Measurements from ENCODE around the gene CDC26.
"Not testable (repeated sequence)": the region's sequence is repeated elsewhere in the genome, so short reads cannot be mapped to it uniquely, and the experiment has no call there.

The CDC26 gene

DNA sequence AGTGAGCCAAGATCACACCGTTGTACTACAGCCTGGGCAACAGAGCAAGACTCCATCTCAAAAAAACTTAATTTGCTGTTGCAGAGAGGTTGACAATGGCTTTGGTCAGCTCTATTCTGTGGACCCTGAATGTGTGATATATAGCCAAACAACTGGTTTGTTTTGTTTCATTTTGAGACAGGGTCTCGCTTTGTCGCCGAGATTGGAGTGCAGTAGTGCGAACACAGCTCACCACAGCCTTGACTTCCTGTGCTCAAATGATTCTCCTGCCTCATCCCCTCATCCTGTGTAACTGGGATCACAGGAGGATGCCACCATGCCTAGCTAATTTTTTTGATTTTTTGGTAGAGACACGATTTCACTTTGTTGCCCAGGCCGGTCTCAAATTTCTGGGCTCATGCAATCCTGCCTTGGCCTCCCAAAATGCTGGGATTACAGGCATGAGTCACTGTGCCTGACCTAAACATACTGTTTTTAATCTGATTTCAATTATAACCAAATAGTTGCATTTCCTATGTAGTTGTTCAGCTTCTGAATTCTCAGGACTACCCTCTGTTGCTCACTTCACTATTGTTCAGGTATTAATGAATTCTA lies 18.0 kb upstream of the CDC26 start:
- DNase-seq (ENCODE audit: low spot score), result no peak

DNA sequence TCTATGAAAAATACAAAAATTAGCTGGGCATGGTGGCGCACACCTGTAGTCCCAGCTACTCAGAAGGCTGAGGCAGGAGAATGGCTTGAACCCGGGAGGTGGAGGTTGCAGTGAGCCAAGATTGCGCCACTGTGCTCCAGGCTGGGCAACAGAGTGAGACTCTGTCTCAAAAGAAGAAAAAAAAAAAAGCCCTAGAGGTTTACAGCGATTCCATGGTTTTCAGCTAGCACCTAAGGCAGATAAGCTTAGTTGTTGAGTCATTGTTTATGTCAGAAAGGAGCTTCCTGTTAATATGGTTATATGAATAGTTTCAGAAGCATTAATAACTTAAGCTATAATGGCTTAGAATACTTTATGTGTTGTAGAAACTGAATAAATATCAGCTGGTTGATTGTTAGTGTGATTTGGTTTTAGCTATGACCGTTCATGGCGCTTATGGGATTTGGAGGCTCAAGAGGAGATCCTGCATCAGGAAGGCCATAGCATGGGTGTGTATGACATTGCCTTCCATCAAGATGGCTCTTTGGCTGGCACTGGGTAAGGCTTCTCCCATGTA lies 14.8 kb upstream of the CDC26 start:
- DNase-seq (ENCODE audit: low spot score), result peak; percentile 28

DNA sequence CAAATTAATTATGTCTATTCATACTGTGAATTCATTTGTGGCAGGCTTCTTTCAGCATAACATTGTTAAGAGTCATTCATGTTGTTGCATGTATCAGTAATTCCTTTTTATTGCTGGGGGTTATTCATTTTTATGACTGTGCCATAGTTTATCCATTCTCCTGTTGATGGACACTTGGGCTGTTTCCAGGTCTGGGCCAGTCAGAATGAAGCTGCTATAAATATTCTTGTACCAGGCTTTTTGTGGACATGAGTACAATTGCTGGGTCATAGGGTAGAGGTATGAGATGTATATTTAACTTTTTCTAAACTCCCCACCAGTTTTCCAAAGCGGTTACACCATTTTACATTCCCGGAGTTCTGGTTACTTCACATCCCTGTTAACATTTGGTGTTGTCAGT lies 13.7 kb upstream of the CDC26 start:
- no peak for DNase-seq (ENCODE audit: low spot score)

DNA sequence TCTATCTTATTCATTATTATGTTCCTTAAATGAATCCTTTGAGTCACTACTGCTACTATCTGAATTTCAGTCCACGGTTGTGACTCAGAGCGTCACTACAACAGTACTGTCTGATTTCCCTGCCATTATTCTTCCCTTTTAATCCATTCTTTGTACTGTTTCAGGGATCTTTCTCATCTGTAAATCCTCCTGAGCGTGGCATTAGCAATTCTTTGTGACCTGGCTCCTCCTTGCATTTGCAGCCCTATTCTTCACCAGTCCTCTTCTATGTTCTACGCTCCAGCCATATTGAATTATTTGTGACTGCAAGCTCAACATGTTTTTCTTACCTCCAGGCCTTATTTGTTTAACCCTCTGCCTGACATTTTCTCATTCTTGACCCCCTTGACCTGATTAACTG lies 6.0 kb upstream of the CDC26 start:
- no peak for DNase-seq (ENCODE audit: low spot score)

DNA sequence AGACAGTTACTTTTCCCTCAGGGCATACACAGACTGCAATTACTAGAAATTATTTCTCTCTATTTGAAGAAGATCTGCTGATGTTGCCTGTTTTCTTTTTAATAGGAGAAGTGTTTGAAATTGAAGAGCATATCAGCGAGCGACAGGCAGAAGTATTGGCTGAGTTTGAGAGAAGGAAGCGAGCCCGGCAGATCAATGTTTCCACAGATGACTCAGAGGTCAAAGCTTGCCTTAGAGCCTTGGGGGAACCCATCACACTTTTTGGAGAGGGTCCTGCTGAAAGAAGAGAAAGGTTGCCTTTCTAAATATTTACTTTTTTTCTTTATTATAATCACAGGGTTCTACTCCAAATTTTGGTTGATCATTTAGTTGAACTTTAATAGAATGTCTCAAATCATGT lies 3.5 kb upstream of the CDC26 start:
- no peak for DNase-seq (ENCODE audit: low spot score)

DNA sequence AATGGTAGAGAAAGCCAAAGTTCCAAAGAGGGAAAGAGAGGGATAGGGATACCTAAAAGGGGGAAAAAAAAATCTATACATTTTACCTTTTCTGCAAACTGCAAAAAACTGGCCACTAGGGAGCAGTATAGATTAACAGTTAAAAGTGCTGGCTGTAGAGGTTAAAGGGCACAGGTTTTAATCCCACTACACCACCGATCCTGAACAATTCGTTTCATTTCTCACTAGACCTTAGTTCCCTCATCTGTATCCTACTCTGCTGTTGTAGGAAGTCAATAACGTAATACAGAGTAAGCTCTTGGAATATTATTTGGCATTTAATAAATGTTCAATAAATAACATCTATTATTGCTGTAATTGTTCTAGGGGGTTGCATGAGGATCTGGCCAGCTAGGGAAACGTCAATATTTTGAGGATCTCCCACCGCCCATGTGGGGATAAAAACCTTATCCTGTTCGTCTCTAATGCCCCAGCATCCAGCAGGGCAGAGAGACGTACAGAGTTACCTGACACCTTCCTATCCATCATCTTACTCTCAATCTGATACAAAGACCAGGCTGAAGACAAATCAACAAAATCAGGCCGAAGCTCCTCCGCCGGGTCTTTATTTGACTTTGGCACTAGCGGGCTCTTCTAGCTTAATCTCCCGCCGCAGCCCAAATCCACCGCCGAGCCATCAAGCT lies 757 bp downstream of the CDC26 start:
- DNase-seq (ENCODE audit: low spot score), result peak; percentile 87

DNA sequence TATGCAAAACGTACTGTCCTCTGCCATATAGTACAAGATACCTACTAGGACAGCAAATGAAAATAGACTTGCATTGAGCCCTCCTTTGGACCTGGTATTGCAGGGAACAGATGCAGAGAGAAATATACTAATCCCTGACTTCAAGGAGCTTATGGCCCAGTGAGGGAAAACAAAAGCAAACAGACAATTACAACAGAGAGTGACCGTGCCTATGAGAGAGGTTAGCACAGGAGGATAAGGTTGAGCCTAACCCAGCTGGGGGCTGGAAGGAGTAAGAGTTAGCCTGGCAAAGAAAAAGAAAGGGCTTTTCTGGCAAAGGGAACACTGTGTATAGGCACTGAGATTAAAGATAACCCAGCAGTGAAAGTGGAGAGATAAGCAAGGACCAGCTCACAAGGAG lies 5.5 kb downstream of the CDC26 start:
- DNase-seq (ENCODE audit: low spot score), result no peak

DNA sequence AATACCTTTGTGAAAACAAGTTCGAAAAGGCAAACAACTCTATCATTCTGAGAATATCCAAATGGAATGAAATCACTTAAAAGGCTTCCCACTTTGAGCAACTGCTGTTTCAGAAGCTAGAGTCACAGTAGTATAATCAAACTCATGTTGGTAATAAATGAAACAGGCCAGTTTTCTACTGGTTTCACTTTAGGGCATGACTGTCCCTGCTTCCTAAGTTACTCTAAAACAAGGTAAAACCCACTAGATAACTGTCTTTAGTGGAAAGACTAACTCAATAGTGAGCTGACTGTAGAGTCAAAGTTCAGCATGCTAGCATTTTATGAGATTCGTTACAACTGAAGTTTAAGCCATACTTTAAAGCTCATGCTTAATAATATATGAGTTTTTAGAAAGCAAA lies 6.0 kb downstream of the CDC26 start:
- no peak for DNase-seq (ENCODE audit: low spot score)

DNA sequence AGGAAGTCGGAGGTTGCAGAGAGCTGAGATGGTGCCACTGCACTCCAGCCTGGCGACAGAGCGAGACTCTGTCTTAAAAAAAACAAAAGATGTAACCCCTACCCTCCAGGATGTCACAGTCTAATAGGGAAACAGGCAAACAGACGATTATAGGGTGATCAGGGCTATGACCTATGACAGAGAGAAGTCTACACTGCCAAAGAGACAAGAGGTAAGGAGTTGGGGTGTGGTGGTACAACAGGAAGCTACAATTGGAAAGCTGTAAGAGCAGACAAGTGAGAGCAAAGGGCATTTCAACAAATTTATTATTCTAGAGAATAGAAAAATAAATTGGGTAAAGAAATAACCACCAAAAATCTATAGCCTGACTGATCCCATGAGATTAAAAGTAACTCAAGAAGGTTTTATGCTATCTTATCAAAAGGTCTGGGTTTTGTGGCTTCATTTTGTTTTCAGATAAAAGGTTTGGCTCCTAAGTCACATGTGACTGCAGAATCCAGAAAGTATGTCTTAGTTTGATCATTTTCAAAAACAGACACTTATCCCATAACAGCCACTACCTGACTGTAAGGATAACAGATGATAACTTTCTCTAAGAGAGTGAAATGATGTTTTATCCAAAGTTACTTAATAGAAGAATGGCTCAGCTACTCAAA lies 7.3 kb downstream of the CDC26 start:
- DNase-seq (ENCODE audit: low spot score), result peak; percentile 31

DNA sequence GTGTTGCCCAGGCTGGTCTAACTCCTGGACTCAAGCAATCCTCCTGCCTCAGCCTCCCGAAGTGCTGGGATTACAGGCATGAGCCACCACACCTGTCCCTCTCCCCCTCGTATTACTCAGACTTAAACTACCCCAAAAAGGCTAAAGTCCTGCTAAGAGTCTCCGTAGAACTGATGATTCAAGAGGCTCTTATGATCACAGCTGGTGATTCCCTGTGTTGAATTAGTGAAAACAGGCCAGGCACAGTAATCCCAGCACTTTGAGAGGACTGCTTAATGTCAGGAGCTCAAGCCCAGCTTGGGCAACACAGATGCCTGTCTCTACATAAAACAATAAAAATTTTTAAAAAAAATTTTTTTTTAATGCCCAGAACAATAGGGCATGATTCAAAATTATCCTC lies 9.2 kb downstream of the CDC26 start:
- DNase-seq (ENCODE audit: low spot score), result no peak

DNA sequence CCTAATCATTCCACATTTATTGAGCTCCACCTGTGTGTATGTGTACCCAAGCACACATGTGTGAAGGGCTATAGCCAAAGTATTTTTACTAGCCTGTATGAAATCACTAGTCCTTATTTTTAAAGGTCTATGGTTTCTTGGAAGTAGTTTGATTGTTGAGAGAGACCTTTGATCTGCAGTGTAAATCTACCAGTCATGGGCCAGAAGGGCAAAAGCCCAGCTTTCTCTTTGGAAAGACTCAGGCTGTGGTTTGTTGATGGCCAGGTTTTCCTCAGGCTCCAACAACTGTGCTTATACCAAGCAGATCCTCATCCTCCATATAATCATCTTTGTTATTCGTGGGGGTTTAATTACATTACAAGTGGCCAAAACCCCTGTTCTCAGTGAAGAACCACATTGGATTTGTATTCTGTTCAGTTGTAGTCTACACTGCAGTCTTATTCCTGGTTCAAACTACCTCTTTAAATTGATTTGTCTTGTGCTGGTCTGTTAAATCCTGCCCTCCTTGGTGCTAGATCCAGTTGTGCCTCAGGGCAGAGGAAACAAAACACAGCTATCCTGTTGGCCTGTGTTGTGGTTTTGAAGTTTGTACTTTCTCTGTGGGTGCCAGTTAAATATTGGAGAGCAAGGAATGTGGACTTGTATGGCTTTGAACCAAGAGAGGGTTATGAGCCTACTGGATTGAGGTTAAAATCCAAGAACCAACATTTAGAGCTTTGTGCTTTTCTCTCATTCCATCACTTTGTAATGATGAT lies 13.3 kb downstream of the CDC26 start:
- no peak for DNase-seq (ENCODE audit: low spot score)

DNA sequence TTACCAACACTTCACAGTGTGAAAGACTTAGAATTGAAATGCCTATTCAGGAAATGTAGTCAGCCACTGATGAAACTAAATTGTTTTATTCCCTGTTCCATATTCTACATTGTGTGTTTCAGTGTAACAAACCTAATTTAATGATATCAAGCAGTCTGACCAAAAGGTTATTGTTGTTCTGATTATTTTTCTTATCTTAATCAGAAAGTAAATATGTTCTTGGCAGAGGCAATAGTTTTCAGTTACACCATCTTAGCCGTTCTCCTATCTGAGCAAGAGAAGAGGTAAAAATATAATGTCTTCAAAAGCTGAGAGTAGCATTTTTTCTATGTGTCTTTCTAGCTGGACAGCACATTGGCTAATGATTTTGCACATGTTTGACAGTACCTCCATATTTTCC lies 17.1 kb downstream of the CDC26 start:
- no peak for DNase-seq (ENCODE audit: low spot score)

DNA sequence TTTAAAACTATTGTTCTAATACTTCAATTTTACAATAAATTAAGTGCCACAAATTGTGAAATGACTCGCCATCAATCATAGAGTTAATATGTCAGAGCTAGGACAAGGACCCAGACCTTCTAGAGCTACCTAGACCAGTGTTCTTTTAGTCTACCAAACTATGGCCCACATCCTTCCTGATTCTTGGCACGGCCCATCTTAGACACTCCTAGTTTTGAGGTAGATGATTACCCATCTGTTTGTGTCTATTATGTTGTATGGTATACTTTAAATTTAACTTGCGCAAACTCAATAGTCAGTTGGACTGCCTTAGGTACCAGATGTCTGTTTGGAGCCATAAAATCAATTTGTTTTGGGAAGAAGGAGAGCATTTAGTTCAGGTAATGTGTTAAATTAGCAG lies 17.5 kb downstream of the CDC26 start:
- DNase-seq (ENCODE audit: low spot score), result no peak

DNA sequence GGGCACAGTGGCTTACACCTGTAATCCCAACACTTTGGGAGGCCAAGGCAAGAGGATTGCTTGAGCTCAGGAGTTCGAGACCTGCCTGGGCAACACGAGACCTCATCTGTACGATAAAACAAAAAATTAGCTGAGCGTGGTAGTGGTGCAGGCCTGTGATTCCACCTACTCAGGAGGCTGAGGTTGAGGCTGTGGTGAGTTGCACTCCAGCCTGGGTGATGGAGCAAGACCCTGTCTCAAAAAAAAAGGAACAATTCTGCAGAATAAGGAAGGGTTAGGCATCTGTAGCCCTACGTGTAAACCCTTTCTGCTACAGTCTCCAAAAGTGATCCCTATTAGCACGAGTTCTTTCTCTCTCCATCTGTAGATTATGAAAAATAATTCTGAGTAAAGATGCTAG lies 19.9 kb downstream of the CDC26 start:
- DNase-seq (ENCODE audit: low spot score), result no peak

DNA sequence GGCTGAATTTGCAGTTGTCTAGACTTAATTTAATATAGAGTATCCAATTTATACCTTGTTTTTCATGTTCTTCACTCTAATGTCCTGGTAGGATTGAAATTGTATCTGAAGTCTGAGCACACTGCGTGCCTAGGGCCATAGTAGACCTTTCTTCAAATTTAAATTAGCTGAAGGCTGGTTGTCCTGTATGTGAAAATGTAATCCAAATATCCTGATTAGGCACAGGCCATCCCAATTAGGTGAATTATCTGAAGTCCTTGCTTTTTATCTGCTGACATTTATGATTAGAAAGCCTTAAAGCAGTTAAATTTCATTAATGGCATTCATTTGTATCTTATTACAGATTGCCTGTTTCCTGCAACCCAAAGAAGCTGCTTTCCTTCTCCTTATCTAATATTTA lies 20.4 kb downstream of the CDC26 start:
- DNase-seq (ENCODE audit: low spot score), result no peak

DNA sequence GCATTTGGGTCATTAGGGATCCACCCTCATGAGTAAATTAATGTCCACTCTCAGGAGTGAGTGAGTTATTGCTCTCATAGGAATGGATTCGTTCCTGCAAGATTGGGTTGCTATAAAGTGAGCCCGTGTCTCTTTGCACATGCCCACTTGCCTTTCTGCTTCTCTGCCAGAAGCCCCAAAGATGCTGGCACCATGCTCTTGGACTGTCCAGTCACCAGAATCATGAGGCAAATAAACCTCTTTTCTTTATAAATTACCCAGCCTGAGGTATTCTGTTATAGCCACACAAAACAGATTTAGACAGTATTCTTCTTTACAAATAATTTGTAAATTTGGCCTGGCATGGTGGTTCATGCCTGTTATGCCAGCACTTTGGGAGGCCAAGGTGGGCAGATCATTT lies 24.6 kb downstream of the CDC26 start:
- DNase-seq (ENCODE audit: low spot score), result no peak

DNA sequence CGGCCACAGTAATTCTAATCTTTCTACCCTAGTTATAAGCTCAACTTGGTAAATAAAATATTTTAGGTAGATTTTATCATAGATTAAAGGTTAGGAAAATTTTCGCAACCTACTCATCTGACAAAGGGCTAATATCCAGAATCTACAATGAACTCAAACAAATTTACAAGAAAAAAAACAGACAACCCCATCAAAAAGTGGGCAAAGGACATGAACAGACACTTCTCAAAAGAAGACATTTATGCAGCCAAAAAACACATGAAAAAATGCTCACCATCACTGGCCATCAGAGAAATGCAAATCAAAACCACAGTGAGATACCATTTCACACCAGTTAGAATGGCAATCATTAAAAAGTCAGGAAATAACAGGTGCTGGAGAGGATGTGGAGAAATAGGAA lies 25.7 kb downstream of the CDC26 start:
- DNase-seq (ENCODE audit: low spot score), result not testable (repeated sequence)

DNA sequence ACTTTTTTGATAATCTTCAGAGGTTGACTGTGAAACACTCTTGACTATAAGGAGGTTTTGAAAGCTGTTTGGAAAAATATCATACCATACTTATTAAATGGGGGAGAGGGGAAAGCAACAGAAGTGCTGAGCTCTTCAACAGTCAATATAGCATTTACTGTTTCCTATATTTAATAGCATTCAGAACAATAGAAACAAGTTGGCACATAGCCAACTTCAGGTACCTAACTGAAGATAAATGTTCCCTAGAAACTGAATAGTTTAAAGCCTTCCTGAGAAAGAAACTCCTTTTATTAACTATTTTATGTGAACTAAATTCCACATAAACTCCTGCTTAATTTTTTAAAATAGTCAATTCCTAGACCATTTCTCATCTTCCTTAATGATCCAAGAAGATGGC lies 27.7 kb downstream of the CDC26 start:
- DNase-seq (ENCODE audit: low spot score), result no peak

DNA sequence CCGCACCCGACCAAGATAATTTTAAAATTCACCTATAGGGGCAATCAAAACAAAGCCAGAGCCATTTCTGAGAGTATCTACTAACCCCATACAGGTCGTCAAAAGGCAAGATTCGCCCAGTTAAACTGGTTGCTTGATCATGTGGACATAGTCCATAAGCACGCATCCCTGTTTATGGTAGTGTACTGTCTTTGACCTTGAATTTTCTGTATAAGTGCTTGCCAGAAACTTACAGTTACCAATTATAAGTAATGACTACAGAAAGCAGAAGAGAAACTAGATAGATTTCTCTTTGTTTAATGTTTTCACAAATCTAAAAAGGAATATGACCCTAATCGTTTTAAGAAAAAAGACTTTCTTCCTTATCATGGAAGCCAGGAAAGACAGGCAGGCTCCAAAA lies 28.4 kb downstream of the CDC26 start:
- no peak for DNase-seq (ENCODE audit: low spot score)

DNA sequence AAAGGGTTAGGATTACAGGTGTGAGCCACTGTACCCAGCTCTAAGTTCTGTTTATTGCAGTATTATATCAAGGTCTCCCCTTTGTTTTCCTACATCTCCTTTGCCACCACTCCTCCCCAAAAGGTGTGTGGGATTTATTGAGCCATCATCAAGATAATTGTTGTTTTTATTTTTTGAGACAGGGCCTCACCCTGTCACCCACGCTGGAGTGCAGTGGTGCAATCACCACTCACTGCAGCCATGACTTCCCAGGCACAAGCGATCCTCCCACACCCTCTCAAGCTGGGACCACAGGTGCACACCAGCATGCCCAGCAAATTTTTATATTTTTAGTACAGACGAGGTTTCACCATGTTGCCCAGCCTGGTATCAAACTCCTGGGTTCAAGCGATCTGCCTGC lies 29.5 kb downstream of the CDC26 start:
- no peak for DNase-seq (ENCODE audit: low spot score)

DNA sequence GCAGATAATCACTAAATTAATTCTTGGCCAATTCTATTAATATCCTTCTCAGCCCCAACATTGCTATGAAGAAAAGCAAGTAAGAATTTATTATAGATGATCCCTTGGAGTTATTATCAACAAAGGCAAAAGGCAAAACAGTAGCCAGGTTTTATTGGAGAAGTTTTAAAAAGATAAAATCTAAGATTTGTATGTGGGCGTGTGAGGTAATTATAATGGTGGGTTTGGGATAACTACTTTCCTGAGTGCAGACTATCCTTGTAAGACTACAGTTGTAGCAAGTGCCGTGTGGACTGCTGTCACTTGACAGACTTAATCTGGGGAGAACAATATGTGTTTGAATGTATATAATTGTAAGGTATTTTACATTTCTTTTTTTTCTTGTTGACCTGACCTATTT lies 30.8 kb downstream of the CDC26 start:
- DNase-seq (ENCODE audit: low spot score), result no peak

DNA sequence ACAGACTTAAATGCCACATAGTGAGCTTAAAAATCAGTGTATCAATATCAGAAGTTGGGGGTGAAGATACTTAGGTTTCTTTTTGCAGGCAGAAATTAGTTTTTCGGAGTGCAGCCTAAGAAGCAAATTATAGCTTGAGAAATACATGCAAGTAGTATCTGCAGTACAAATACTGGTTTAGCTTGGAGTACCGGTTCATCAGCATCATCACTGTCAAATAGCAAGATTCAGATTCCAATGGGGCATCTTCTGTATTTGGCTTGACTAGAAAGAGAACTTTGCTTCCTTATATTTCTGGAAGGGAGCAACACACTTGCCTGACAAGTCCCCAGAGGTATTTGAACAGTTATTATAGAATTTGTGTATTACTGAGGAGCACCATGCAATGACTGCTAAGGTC lies 34.2 kb downstream of the CDC26 start:
- no peak for DNase-seq (ENCODE audit: low spot score)

DNA sequence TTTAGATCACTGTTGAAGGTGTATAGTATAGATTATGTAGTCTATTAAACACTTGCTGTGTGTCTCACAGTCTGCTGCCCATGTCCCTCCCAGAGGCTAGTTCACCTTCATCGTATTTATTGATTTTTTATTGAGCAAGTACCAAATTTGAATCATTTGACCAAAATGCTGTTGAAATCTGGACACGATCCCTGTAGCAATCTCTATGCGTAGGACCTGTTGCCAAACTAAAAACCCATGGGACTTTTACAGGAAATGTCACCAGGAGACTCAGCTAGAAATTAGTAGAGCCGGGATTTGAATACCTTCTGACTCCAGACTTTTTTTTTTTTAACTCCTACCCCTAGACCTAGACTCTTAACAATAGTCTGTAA lies 36.5 kb downstream of the CDC26 start:
- DNase-seq (ENCODE audit: low spot score), result no peak

Measured in hematopoietic multipotent progenitor cell treated with erythropoietin and hydrocortisone succinate and interleukin-3 and kit ligand, for 15 days (in vitro differentiated cells).